Astrocyte (in vitro differentiated cells and primary cell): ENCODE results near the gene SYTL2.

Experiments used
- EZH2 ChIP-seq: IDR thresholded peaks from 2 replicates; pipeline ENCODE4 v1.6.1; 2012; ENCODE audit warnings: mild to moderate bottlenecking, low read length, inconsistent platforms; ENCODE audit not compliant: insufficient read depth
- TF ChIP-seq, protein P1 (sequence below): IDR thresholded peaks from 2 replicates; pipeline ENCODE4 v1.5.1; 2011; ENCODE audit warnings: low read depth, mild to moderate bottlenecking, inconsistent platforms, low read length, moderate library complexity; ENCODE audit not compliant: insufficient read depth

GRCh38 chr11:85748455-85748891 lies 62.5 kb downstream of the SYTL2 start:
- TF ChIP-seq, protein P1, sequence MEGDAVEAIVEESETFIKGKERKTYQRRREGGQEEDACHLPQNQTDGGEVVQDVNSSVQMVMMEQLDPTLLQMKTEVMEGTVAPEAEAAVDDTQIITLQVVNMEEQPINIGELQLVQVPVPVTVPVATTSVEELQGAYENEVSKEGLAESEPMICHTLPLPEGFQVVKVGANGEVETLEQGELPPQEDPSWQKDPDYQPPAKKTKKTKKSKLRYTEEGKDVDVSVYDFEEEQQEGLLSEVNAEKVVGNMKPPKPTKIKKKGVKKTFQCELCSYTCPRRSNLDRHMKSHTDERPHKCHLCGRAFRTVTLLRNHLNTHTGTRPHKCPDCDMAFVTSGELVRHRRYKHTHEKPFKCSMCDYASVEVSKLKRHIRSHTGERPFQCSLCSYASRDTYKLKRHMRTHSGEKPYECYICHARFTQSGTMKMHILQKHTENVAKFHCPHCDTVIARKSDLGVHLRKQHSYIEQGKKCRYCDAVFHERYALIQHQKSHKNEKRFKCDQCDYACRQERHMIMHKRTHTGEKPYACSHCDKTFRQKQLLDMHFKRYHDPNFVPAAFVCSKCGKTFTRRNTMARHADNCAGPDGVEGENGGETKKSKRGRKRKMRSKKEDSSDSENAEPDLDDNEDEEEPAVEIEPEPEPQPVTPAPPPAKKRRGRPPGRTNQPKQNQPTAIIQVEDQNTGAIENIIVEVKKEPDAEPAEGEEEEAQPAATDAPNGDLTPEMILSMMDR = no peak
- no peak for TF ChIP-seq EZH2
